Middle frontal gyrus (tissue), 1 donor: Measurements from ENCODE around the gene PHKA2.
"Not testable (repeated sequence)": the region's sequence is repeated elsewhere in the genome, so short reads cannot be mapped to it uniquely, and the experiment has no call there.

Experiments
- DNase-seq: peaks from one replicate; pipeline ENCODE4 v3.0.0-alpha.2; 2015; ENCODE audit warnings: low spot score; ENCODE audit errors: extremely low spot score

Gene PHKA2

DNA sequence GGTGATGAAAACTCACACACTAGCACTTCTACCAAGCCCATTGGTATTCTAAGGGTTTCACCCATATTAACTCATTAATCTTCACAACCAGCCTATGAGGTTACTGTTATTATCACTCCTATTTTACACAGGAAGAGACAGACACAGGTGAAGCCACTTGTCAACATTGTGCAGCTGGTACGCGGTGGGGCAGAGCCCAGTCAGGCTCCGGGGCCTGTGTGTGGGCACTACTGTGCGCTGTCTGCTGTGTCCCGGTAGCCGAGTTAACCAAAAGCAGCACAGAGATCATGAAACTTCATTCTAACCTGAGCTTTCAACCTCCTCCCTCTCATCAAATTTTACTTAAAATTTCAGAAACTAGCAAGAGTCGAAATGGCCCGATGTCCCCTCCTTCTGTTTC lies 111.3 kb downstream of the PHKA2 start:
- no peak for DNase-seq

DNA sequence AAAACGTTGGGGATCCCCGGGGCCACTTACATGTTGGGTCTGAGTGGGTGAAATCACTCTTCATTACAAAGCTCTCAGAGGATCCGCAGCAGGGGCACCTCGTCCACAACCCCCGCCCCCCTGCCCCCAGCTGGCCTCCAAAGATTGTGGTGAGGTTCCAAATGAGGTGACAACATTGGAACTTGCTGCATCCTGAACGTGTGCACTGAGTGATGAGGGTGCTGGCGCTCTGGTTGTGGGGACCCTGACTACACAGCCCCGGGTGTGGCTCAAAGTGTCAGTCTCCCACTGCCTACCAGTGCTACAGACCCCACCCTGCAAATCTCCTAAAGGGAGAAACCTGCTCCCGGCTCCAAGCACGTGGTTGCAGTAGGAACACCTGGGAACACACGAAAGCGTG lies 111.9 kb downstream of the PHKA2 start:
- no peak for DNase-seq

DNA sequence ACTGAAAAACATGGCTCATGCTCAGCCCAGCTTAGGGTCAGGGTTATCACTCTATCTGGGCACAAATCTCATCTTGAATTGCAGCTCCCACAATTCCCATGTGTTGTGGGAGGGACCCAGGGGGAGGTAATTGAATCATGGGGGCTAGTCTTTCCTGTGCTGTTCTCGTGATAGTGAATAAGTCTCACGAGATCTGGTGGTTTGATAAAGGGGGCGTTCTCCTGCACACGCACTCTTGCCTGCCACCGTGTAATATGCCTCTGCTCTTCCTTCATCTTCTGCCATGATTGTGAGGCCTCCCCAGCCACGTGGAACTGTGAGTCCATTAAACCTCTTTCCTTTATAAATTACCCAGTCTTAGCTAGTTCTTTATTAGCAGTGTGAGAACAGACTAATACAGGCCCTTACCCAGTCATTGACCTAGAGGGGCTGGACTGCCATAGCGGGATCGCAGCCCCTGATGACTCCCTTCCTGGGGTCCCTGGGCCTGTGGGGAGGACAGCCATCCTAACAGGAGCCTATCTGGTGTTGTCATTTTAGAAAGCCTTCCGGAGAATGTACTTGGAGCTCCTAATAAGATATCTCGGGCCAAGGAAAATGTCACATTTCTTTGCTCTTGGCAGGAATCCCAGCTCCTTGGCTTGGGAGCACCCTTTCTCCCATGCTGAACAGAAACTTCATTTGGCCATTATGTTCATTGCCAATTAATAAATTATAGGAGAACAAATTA lies 112.6 kb downstream of the PHKA2 start:
- DNase-seq = no peak

DNA sequence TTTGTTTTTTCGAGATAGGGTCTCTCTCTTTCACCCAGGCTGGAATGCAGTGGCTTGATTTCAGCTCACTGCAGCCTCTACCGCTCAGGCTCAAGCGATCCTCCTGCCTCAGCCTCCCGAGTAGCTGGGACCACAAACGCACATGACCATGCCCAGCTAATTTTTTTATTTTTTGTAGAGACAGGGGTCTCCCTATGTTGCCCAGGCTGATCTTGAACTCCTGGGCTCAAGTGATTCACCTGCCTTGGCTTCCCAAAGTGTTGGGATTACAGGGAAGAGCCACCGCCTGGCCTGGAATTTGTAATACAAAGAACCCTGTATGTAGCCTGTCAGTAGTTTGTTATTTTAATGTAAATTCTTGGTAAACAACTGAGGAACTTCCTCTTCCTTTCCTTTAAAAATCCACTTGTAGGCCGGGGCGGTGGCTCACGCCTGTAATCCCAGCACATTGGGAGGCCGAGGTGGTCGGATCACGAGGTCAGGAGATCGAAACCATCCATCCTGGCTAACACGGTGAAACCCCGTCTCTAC lies 119.5 kb downstream of the PHKA2 start:
- DNase-seq = no peak

DNA sequence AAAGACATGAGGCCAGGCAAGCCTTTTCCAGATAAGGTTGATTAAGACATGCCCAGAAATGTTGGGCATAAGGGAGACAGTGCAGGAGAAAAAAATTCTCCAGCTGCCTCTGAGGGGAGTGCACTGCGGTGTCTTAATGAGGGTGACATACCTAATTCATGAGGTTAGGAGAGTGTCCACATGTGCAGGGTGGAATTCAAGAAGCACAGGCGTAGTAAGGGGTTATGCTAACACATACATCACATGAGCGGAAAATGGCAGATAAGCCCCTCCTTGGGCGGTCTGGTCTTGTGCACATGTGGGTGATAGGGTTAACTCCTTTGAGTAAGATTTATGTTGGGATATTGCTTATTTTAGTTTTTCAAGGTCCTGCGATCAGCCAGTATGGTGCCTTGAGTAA lies 122.4 kb downstream of the PHKA2 start:
- no peak for DNase-seq

DNA sequence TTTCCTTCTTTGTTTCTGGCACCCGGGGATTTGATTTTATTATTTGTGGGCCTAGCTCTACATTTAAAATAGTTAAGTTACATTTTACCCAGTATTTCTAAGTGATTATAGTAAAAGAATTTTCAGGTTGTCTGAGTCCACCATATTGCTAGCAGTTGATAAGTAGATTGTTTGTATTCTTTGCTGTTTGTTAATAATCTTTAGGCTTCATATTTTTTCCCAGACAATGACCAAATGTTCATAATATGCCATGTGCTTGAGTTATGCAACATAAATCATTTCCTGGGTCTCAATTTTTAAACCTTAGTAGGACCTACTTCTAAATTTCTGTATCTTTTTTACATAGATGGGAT lies 127.3 kb downstream of the PHKA2 start:
- DNase-seq = no peak

DNA sequence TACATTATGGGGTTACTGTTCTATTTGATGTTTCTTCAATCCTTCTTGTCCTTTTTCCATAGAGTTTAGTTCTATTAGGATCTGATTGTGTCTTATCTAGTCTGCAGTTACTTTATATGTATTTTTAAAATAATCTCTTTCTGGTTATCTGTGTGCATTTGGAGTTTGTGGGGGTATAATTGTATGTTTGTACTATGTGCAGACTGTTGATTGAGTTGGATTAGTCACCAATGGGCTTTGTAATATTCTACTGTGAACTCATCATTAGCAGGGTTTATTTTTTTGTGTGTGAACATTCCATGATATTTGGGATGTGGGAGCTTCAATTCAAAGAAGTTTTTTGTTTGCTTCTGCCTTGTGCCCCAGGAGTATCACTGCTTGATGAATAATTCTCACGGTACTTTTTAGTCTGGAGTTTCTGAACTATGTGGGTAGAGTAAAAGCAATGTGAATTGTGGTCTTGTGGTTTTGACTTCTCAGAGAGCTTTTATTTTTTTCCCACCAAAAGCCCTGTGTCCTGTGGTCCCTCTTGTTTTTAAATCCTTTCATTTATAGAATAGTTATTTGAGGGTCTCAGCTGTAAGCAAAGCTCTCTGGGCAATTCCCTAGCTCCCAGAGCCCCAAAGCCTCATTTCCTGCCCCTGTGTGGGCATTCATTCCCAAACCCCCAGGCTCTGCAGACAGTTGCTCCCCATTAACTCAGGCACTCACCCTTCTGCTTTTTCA lies 127.8 kb downstream of the PHKA2 start:
- DNase-seq = no peak

DNA sequence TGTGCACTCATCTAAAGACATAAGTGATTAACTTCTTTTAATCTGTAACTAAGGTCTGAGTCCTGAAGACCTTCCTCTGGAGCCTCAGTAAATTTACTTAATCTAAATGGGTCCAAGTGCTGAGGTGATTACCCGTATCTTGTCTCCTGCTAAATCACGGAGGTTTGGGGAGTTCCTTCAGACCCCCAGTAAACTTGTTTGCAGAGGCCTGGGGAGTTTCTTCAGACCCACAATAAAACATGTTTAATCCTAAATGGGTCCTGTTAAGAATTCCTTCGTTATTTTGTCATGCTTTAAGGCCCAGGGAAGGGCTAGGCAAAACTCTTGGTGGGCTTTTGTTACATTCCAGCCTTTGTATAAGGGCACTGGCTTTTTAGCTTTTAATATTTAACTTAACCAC lies 136.0 kb downstream of the PHKA2 start:
- not testable (repeated sequence) for DNase-seq
